Bone marrow (tissue), 2 donors: ENCODE data around the gene SPTBN1.

Experiments used
- DNase-seq, 2 donors: peaks; one replicate each; lab custom pipeline; 2025; lab: John Stamatoyannopoulos, UW

Gene SPTBN1

GRCh38 chr2:54574107-54574859, 118.2 kb downstream of the SPTBN1 start:
- DNase-seq = peak in 1 of 2 donors; percentile 84

- DNase-seq = no peak
These were observed 118.7 kb downstream of the SPTBN1 start for GRCh38 chr2:54574860-54575247.

DNA sequence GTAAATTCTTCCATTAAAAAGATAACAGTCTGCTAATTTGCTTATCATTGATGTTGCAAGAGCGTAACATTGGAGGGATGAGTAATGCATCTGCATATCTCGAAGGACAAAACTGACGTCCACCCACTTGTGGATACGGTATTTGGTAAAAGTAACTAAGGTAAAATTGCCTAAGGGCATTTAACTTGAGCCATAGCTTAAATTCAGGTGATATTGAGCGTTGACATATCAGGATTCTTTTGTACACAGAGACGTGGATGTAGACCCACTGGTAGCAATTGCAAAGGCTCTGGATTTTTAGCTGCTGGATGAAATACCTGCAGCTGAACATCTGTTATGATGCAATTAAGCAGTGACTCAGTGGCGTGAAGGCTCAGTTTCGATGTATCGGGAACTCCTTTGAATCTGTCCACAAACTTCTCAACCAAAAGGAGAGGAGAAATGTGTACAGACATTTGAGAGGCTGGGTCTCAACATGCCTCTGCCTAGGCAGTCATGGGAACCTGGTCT, 119.3 kb downstream of the SPTBN1 start:
- no peak for DNase-seq

DNA sequence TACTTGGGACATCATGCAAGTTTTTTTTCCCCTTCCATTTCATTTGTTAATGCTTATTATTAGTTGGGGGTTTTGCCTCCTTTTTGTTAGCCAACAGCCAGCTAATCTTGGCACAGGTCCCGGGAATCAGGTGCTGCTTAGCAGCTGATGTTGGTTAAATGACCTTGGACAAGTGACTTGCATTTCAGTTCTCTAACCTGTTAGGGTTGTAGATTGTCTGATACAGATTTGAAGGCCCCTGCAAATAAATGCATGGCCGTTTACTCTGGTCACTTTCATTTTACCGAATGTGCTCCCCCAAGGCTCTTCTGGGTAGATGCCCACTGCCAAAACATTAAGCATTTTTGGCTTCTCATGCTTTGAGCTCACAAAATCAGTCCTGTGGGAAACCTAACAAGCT, 120.9 kb downstream of the SPTBN1 start:
- DNase-seq = no peak

GRCh38 chr2:54577944-54578647, 122.0 kb downstream of the SPTBN1 start:
- DNase-seq = no peak

GRCh38 chr2:54578648-54579045, 122.5 kb downstream of the SPTBN1 start:
- DNase-seq = no peak

DNA sequence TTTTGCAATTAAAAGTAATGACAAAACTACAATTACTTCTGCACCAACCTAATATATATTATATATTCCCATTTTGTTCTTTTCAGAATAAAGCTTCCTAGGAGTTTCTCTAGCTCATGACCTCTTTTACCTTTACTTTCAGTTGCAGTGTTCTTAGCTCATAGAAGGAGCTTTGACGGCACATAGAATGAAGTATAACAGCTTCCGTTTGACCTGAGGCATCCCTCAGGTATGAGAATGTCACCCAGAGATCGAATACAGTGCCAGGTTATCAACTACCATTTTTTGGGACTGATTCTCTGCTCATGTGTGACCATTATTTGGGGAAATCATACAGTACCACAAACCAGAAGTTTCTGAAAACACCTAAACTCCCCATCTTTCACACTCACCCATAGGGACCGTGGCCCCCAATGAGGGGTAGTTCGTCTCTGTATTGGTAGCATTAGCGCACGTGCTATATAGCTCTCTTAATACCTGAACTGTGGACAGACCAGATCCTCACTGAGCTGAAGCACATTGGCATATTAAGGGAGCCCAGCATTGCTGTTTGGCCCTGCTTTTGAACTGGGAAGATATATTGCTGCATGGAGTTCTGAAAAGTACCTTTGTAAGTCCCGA, 123.0 kb downstream of the SPTBN1 start:
- no peak for DNase-seq

DNA sequence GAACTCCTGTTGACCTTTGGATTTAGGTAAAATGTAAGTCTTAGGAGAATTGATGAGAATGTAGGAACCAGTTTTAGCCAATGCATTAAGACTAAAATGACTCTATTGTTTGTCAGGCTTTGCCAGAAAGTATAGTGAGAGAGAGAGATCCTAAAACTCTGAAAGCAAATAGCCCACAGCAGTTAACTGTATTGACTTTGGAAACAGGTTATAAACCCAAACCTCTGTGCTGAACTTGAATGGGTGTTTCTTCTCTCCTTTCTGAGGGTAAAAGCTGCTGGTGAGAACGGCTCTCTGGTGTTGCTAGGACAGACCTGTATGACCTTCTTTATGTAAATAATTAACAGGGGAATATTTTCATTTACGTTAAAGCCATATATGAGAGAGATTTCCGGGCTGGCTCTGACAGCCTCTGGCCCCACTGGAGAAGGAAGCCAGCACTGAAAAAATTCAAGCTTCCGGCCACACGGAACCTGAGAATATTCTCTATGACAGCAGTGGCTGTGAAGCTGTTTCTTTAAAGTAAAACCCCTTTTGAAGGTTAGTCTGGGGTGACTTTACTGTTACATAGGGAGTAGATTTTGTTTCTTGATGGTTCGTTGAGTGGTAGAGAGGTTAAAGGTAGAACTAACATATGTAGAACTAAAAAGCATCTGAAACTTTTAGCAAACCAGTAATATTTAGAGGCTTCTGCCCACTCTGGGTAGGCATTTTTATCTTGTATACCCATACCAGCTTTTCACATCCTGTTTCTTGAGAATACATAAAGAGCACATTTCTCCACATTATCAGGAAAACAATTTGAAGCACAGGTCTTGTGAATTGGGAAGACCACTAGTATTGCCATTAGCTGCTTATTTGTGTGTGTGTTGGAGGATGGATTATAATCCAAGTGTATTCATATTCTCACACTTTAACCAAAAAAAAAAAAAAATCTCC, 123.8 kb downstream of the SPTBN1 start:
- DNase-seq = peak in 1 of 2 donors; percentile 48

- DNase-seq = peak in 1 of 2 donors; percentile 87
These were observed 125.4 kb downstream of the SPTBN1 start for GRCh38 chr2:54581326-54582039.

DNA sequence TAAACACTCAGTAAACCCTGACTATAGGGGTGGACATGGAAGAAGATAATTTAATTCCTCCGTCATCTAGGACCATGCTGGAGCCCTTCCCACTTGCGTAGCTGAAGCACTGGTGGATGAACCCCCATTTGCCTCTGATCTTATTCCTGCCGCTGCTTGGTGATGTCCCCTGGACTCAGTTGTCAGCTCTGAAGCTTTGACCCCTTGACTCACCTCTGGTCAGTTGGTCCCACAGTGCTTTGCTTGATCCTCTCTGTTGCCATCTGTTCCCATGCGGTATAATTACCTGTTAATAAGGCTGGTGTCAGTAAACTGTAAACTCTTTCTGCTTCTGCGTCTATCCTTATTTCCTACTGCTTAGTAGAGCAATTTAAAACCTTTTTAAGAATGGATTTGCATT, 126.9 kb downstream of the SPTBN1 start:
- DNase-seq = no peak

DNA sequence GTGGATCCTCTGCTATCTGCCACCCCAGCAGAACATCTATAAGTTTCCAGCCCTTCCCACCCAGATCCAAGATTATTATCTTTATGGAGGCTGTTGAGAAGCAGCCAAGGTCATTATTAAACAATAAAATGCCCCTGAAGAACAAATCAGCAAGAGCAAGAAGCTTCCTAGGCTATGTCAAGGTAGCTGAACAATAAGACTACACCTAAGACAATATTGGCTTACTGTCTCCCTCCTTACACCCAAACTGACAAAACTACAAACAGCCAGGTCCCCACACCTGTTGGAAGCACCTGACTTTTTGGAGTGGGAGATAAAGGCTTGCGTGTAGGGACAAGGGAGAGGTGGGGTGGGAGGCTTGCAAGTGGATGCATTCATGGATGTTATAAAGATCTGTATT, 128.5 kb downstream of the SPTBN1 start:
- DNase-seq = no peak

DNA sequence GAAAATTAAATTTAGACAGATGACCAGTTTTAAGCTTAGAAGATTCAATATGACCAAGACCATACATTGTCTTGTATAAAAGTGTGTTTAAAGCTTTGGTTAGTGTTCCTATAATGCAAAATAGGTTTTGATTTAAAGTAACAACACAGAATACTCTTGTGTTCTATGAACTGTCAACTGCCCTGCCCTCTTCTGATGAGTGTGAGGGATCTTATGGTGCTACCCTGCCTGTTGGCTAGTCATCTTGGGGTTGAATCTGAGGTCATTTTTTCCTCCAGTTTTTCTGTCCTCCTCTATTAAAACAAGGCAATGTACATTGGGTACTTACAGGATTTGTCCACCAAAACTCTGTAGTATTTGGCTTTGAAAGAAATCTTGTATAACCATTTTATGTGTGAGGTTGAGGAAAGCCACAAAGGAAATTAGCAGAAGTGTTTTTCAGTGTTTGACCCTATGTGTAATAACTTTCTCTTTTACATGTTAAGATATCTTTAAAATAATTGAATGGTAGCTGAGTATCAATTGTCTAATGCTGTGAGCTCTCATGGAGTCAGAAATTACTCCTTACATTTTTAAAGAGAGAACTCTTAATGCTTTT, 129.1 kb downstream of the SPTBN1 start:
- DNase-seq = no peak

- DNase-seq = no peak
These were observed 129.9 kb downstream of the SPTBN1 start for GRCh38 chr2:54586062-54586461.

GRCh38 chr2:54586494-54586893, 130.4 kb downstream of the SPTBN1 start:
- no peak for DNase-seq

DNA sequence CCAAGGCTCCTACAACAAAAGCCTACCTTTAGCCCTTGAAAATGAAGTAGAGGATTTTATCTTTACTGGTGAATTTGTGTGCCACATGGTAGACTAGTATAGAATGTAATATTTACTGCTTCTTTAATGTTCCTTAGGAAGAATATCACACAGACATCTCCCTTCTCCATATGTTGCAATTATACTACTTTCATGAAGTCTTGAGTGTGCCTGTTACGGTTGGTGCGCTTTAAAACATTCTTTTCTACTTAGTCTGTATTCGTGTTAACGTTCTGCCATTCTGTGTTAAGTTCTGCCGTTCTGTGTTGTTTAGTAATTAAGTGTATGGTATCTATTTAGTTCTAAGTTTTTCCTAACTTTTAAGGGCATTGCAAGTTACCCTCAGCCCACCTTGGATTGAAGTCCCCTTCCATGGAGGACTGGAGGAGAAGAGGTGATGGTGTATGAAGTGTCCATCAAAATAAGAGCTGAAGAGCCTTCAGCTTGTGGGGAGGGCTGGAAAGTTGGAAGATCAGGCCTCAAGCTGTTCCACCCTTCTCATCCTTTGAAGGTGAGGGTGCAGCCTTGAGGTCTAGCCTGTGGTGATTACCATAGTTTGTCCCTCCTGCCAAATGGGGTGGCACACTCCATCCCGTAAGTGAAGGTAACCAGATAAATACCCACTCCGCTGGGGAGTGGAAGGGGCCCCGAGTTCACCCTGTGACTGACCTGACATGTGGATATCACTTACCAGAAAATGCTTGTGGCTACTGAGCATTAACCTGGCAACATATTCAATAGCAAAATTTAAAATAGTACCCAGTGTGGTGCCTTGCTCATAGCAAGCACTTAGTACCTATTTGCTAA, 131.3 kb downstream of the SPTBN1 start:
- DNase-seq = no peak

GRCh38 chr2:54588244-54588899, 132.2 kb downstream of the SPTBN1 start:
- DNase-seq = no peak

- no peak for DNase-seq
These were observed 132.9 kb downstream of the SPTBN1 start for GRCh38 chr2:54589038-54589339.

- peak in 1 of 2 donors; percentile 96 for DNase-seq
These were observed 133.5 kb downstream of the SPTBN1 start for GRCh38 chr2:54589340-54590215.
